Endothelial cell (in vitro differentiated cells): ENCODE measurements around the gene COX19. TPM values are rescaled to one million over a fixed set of nuclear protein-coding genes. Genes with fewer than 3 reads are reported as not detected.

Experiments
- DNase-seq: peaks from one replicate; pipeline ENCODE4 v3.0.0; 2021; ENCODE audit warnings: low spot score
- H3K27ac Mint-ChIP-seq: one replicate; pipeline ENCODE4 v1.8.0; 2021; ENCODE audit warnings: mixed read lengths, inconsistent platforms; ENCODE audit not compliant: unreplicated experiment
- H3K27me3 Mint-ChIP-seq: one replicate; pipeline ENCODE4 v1.8.0; 2021; ENCODE audit warnings: mild to moderate bottlenecking, moderate library complexity, mixed read lengths, inconsistent platforms; ENCODE audit not compliant: unreplicated experiment
- H3K36me3 Mint-ChIP-seq: one replicate; pipeline ENCODE4 v1.8.0; 2021; ENCODE audit warnings: mild to moderate bottlenecking, low read depth, mixed read lengths, inconsistent platforms; ENCODE audit not compliant: unreplicated experiment
- H3K4me1 Mint-ChIP-seq: one replicate; pipeline ENCODE4 v1.8.0; 2021; ENCODE audit warnings: mild to moderate bottlenecking, mixed read lengths, inconsistent platforms; ENCODE audit not compliant: unreplicated experiment
- H3K4me3 Mint-ChIP-seq: one replicate; pipeline ENCODE4 v1.8.0; 2021; ENCODE audit warnings: mild to moderate bottlenecking, mixed read lengths, inconsistent platforms; ENCODE audit not compliant: unreplicated experiment
- H3K9me3 Mint-ChIP-seq: one replicate; pipeline ENCODE4 v1.8.0; 2021; ENCODE audit warnings: mixed read lengths, inconsistent platforms; ENCODE audit not compliant: unreplicated experiment
- total RNA-seq: library from RNA; stranded (reverse); fragmentation: NEBNext Ultra II Directional; extraction: Animal tissue kit (Norgen Biotek cat#: 25700); gene quantifications from one replicate; pipeline ENCODE4 v1.2.1, GENCODE V29; 2021; ENCODE audit not compliant: unreplicated experiment
- TF ChIP-seq, protein P1 (sequence below): fragments of 200-600 bp; sonication (generic); IDR thresholded peaks from one replicate; pipeline ENCODE4 v1.5.0; 2021; ENCODE audit warnings: antibody characterized with exemption; ENCODE audit not compliant: unreplicated experiment

Gene COX19
- total RNA-seq, 1 donor from 2014 or later, result 10.2 TPM

DNA sequence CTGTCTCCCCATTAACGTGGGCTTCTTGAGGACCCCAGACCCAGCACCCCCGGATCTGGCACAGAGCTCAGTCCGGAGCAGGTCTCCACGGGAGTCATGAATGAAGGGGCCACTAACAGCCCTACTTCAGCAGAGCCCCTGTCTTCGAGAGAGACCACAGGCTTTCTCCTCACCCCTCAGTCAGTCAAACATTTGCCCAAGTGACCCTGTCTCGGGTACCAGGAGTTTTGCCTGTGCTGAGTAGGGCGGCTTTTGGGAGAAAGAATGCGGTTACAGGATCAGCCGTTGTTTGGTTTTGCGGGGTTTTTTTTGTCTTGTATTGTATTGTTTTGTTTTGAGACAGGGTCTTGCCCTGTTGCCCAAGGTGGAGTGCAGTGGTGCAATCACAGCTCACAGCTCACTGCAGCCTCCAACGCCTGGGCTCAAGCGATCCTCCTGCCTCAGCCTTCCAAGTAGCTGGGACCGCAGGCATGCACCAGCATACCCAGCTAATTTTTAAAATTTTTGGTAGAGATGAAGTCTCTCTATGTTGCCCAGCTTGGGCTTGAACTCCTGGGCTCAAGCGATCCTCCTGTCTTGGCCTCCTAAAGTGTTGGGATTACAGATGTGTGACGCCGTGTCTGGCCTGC is 37.4 kb downstream of the COX19 start:
- Mint-ChIP-seq H3K4me1 (no peaks in the 10 kb centered on the region), H3K27ac (no peak overlapping the region), H3K9me3 (no peaks in the 10 kb centered on the region), H3K27me3 (peaks cover 5% of the 10 kb centered on the region), H3K4me3 (no peak overlapping the region), H3K36me3 (peaks cover 6% of the 10 kb centered on the region)
- DNase-seq, result no peak
- TF ChIP-seq, protein P1, sequence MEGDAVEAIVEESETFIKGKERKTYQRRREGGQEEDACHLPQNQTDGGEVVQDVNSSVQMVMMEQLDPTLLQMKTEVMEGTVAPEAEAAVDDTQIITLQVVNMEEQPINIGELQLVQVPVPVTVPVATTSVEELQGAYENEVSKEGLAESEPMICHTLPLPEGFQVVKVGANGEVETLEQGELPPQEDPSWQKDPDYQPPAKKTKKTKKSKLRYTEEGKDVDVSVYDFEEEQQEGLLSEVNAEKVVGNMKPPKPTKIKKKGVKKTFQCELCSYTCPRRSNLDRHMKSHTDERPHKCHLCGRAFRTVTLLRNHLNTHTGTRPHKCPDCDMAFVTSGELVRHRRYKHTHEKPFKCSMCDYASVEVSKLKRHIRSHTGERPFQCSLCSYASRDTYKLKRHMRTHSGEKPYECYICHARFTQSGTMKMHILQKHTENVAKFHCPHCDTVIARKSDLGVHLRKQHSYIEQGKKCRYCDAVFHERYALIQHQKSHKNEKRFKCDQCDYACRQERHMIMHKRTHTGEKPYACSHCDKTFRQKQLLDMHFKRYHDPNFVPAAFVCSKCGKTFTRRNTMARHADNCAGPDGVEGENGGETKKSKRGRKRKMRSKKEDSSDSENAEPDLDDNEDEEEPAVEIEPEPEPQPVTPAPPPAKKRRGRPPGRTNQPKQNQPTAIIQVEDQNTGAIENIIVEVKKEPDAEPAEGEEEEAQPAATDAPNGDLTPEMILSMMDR, result no peak

DNA sequence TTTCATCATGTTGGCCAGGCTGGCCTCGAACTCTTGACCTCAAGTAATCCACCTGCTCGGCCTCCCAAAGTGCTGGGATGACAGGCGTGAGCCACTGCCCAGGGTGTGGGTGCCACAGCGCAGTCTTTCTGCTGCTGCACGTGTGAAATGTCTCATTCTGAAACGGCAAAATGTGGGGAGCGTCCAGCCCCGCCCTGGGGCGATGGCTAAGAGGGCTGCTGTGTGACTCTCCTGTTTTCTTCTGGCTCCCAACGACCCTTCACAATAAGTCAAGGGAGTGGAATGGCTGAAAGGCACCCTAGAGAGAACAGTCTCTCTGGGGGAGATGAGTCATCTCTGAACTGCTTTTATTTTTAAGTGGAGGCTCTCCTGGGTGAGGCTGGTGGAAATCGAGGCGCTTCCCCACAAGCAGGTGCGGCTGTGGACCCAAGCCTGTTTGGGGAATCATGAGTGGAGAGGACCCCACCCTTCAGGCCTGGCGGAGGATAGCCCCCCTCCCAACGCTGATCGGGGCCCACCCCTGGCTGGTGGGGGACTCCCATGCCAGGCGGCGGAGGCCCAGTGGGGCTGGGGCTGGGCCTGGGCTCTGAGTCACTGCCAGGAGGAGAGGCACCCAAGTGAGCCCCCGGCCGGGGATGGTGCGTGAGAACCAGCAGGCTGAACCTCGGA is 38.8 kb downstream of the COX19 start:
- Mint-ChIP-seq H3K27me3 (no peaks in the 10 kb centered on the region), H3K4me3 (no peak overlapping the region), H3K36me3 (no peaks in the 10 kb centered on the region), H3K9me3 (no peaks in the 10 kb centered on the region), H3K27ac (no peak overlapping the region), H3K4me1 (no peaks in the 10 kb centered on the region)
- TF ChIP-seq, protein P1, result no peak
- DNase-seq, result no peak

DNA sequence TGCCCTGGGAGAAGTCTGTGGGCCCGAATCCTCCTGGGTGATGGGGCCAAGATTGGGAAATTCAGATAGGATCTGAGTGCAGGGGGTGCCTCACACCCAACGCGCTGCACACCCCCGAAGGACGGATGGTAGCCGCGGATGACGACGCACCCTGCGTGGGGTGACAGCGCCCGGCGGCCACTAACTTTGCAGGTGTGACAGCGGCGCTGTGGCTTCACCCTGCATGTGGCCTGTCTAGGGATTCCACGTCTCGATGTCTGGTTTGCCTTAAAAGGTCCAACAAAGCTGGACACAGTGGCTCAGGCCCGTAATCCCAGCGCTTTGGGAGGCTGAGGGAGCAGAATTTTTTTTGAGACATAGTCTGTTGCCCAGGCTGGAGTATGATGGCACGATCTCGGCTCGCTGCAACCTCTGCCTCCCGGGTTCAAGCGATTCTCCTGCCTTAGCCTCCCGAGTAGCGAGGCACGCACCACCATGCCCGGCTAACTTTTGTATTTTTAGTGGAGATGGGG is 39.4 kb downstream of the COX19 start:
- TF ChIP-seq, protein P1, result no peak
- DNase-seq, result no peak
- H3K4me3 Mint-ChIP-seq, result no peak overlapping the region
- H3K27ac Mint-ChIP-seq, result no peak overlapping the region
- H3K27me3 Mint-ChIP-seq, result no peaks in the 10 kb centered on the region
- no peaks in the 10 kb centered on the region for H3K4me1 Mint-ChIP-seq
- H3K36me3 Mint-ChIP-seq, result no peaks in the 10 kb centered on the region
- no peaks in the 10 kb centered on the region for H3K9me3 Mint-ChIP-seq

DNA sequence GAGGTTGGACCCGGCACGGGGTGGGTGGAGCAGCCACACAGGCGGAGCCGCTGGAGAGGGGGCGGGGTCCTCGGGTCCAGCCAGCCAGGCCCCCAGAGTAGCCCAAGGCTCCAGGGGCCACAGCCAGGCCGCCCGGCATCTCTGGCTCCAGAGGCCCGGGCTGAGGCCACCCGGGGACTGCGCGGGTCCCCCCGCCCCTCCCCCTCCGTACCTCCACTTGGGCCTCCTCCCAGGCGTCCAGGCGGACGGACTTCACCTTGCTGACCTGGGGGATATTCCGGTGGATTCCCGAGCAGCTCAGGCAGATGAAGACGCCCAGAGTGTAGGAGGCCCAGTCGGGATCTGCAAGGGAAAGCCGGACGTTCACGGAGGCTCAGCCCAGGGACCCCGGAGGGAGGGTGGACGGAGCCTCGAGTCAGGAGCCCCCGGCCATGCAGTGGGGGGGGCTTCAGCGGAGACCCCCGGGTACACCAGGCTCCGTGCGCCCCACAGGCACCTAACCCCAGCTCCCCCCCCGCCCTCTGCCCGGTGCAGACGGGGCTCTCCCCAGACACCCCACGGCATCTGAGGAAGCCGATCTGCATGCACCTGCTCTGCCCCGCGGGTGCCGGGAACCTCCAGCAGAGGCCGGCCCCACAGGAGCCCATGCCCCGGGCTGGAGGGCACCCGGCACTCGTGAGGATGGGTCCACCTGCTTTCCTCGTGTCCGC is 40.0 kb downstream of the COX19 start:
- H3K27ac Mint-ChIP-seq, result no peak overlapping the region
- H3K27me3 Mint-ChIP-seq, result no peaks in the 10 kb centered on the region
- H3K36me3 Mint-ChIP-seq, result no peaks in the 10 kb centered on the region
- DNase-seq, result no peak
- H3K4me3 Mint-ChIP-seq, result no peak overlapping the region
- H3K9me3 Mint-ChIP-seq, result no peaks in the 10 kb centered on the region
- H3K4me1 Mint-ChIP-seq, result no peaks in the 10 kb centered on the region
- TF ChIP-seq, protein P1, result no peak
